HG03575 (cell line): Measurements from ENCODE around the gene IFNLR1.

Experiments
- ATAC-seq: cut with Tn5 transposase; IDR thresholded peaks from one replicate; pipeline ENCODE4 v1.9.1; 2021; ENCODE audit not compliant: unreplicated experiment, insufficient number of reproducible peaks, low FRiP score; ENCODE audit errors: extremely low read depth

IFNLR1 gene

DNA sequence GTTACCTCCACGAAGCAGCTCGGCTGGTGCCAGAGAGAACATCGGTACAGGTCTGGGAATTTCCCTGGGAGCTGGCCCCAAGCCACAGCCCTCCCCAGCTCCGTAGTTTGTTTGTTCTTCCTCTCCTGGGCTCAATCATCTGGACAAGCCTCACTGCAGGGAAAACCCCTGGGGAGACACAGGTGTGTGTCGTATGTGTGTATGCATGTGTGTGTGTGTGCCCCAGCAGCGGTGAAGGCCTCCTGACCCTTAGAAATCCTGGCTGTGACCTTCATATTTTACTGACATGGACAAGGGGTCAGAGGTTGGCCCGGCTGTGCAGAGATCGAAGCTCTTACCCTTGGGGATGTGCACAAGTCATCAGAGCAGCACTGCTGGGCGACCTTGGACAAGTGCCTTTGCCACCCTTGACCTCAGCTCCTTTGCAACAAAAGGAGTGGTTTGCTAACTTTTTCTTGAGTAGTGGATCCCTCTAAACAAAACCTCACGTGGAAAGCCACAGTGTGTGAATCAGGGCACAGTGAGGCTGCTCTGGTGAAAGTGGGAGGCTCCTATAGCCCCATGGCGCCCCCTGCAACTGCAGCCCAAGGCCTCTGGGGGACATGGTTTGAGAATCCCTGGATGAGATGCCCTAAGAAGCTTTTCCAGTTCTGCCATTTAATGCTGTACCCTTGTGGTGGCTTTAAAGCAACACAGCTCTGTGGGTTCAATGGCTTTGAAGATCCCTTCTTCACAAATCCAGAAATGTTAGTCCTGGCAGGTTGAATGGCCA lies 31.9 kb downstream of the IFNLR1 start:
- ATAC-seq = no peak

DNA sequence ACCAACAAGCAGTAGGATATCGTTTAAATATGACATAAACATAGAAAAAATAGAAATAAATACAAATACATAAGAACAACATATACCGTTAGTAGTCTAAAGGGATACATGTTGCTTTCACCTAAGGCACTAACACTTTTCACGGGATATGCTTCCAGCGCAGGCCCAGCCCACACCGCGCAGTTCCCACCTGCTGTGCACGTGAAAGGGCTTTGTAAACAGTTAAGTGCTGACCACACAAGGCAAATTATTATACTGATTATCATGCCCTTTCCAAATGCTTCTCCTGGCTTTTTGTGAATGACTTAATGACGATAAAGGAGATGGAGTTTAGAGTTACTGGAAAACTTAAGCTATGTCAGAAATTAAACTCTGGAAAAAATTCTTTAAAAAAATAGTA lies 32.9 kb downstream of the IFNLR1 start:
- no peak for ATAC-seq

- no peak for ATAC-seq
These were observed 34.2 kb downstream of the IFNLR1 start for GRCh38 chr1:24152631-24153494.

- ATAC-seq = no peak
These were observed 35.9 kb downstream of the IFNLR1 start for GRCh38 chr1:24151175-24151533.

- ATAC-seq = no peak
These were observed 36.6 kb downstream of the IFNLR1 start for GRCh38 chr1:24150234-24151174.

DNA sequence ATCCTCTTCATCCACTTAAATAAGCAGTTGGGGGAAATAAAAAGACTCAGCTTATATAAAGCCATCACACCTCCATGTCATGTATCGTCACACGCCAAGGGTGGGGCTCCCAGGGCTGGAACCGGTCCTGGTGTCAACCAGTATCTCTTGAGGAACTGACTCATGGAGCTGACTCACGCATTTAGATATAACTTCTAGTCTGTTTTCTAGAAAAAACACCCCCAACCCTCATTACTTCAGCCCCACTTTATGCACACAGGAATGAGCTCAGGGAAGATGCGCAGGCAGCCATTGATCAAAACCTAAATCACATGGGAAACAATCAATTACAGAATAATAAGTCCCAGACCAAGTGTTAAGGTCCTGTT lies 37.2 kb downstream of the IFNLR1 start:
- ATAC-seq = no peak

- ATAC-seq = no peak
These were observed 39.3 kb downstream of the IFNLR1 start for GRCh38 chr1:24147816-24148215.

DNA sequence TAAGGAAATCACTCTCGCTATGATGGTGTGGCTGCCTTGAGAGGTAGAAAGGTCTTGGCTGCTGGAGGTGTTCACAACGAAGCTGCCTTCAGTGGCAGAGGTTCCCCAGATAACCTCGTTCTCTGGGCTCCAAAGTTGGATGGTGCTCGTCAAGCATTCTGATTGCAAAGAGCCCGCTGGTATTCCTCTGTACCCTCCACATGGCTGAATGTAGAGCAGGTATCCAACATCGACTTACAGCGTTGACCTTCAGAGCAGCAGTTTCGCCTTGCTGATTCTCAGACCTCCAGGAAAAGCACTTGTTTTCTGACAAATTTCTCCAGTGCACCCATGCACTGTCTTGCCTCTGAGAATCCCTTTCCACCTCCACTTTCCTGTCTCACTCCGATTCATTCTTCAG lies 39.9 kb downstream of the IFNLR1 start:
- no peak for ATAC-seq

DNA sequence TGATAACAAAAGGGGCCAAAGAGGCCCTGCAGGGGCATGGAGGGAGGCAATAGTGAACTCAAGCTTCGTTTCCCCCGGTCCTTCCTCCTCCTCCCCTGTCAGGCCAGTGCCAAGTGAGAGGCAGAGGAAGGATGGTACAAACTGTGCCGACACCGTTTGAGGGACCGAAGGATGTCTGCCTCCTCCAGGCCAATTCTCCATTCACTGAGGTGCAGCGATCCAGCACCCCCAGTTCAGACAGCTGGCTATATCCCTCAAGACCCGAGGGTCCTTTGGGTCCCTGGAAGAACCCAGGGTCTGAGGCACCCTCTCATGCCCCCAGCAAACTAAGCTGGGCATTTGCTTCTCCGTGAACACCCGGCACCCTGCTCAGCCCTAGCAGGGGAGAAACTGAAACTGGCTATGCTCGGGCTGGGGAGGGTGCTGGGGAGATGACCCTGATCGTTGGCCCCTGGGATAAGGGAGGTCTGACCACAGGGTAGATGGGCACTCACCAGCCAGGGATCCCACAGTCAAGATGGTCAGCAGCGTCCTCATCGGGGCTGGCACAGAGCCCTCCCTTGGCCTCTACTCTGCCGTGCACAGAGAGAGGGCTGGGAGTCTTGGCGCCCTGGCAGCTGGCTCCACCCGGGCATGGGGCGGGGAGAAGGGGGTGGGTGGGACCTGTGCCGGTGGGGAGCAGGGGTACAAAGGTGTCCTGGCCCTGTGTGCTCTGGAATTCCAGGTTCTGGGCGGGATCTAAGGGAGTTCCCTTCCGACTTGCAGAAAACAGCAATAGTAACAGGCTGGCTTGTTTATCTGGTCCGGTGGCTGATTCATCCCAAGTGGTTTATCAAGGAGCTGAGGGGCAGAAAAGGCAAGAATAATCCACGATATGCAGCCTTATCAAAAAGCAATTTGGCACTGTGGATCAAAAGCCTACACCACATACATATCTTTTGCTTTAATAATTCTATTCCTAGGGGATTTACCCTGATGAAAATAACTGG lies 44.2 kb downstream of the IFNLR1 start, which contains the start of gene IL22RA1:
Gene IL22RA1, minus strand, starts transcription at position 595 of the 989 bp plus-strand sequence. Its CDS starts 58 bp downstream, at position 537.
- ATAC-seq = no peak

DNA sequence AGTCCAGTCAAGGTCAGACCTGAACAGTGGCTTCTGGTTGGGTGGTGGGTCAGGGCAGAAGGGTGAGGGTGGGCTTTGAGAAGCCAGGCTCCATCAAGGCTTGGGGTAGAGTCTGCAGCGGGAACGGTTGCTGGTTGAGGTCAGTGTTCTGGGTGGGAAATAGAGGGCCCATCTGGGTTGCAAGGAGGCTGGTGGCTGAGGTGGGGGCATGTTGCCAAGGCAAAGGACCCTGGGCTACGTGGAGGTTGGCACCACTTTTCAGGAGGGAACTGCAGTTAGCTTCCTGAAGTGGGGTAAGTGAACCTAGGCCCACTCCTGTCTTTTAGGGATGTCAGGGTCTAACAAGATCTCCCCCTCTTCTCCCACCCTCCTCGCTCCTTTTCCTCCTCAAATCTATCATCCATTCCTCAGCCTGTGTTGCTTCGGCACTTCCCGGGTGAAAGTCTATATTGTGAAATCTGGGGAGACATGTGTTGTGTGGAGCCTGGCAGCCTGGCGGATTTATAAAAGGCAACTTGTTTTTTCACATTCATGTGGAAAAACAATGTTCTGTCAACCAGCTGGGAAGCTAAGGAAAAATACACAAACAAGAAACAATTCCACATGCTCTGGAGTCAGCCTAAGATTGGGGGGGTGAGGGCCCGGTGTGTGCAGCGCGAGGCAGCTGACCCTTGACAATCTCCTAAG lies 45.6 kb downstream of the IFNLR1 start:
- ATAC-seq = no peak

- no peak for ATAC-seq
These were observed 46.3 kb downstream of the IFNLR1 start for GRCh38 chr1:24140741-24141181.

DNA sequence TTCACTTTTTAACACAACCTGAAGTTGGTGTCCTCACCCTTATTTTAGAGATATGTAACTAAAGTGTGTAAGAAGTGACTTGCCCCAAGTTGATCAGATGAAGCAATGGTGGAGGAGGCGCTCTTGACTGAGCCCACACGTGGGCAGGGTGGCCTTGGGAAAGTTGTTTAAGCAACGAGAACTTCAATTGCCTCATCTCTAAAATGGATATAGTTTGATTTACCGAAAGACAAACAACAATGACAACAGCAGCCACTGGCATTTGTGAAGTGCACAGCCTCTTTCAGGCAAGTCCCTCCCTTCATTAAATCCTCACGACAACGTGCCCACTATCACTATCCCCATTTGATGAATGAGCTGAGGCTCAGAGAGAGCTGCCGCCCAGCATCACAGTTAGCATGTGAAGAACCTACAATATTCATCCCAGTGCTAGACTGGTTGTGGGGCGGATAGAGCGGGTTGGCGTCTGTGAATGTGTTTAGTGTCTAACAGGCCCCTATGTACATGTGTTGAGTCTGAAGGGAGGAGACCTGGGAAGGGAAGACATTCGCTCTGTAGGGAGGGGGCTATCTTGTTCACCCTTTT lies 47.2 kb downstream of the IFNLR1 start:
- ATAC-seq = no peak

DNA sequence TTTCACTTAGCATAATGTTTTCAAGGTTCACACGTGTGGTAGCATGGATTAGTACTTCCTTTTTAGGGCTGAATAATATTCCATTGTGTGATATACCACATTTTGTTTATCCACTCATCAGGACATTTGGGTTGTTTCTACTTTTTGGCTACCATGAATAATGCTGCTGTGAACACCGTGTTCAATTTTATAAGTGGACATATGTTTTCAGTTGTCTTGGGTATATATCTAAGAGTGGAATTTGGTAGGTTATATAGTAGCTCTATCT lies 47.9 kb downstream of the IFNLR1 start:
- ATAC-seq = no peak

DNA sequence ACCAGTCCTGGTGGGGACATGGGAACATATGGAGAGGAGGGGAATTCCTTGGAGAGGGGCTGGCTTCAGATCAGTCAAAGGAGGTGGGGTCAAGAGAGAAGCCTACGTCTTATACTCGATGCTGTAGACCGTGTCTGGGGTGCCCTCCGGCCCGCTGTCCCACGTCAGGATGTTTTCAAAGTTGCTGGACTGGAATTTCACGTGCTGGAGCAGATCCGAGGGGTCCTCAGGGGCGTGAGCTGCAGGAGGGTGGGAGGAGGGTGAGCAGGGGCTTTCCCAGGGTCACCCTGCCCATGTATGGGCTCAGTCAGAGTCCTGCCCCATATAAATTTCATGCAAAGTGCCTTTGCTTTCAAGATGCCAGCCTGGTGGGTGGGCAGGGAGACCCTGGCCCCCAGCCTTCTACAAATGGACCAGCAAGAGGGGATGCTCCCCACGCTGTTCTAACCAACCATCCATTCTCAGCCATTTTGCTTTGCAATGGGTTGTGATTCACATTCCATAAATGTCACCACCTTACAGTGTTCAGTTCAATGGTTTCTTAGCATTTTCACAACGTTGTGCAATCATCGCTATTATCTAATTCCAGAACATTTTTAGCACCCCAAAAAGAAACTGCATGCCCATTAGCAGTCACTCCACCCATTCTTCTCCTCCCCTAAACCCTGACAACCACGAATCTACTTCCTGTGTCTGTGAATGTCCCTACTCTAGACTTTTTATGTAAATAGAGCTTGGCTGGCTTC lies 48.4 kb downstream of the IFNLR1 start:
- no peak for ATAC-seq

- no peak for ATAC-seq
These were observed 50.0 kb downstream of the IFNLR1 start for GRCh38 chr1:24136956-24137539.

GRCh38 chr1:24134376-24134775 lies 52.7 kb downstream of the IFNLR1 start:
- ATAC-seq = no peak
